HG03066 (cell line): ENCODE data around the gene C10orf105.

Source experiments
- ATAC-seq: cut with Tn5 transposase; IDR thresholded peaks from one replicate; pipeline ENCODE4 v1.9.1; 2021; ENCODE audit warnings: low read depth; ENCODE audit not compliant: unreplicated experiment

Gene C10orf105

GRCh38 chr10:71740069-71740653, 20.6 kb upstream of the C10orf105 start:
- no peak for ATAC-seq

- no peak for ATAC-seq
Observed at GRCh38 chr10:71739358-71739900, 19.9 kb upstream of the C10orf105 start.

GRCh38 chr10:71737834-71738197, 18.2 kb upstream of the C10orf105 start:
- ATAC-seq = no peak

- no peak for ATAC-seq
Observed at GRCh38 chr10:71737001-71737833, 17.6 kb upstream of the C10orf105 start.

- no peak for ATAC-seq
Observed at GRCh38 chr10:71736570-71736952, 17.0 kb upstream of the C10orf105 start.

- no peak for ATAC-seq
Observed at GRCh38 chr10:71735709-71736569, 16.4 kb upstream of the C10orf105 start.

- ATAC-seq = no peak
Observed at GRCh38 chr10:71734797-71735196, 15.2 kb upstream of the C10orf105 start.

- no peak for ATAC-seq
Observed at GRCh38 chr10:71731791-71732190, 12.2 kb upstream of the C10orf105 start.

GRCh38 chr10:71729161-71729636, 9.6 kb upstream of the C10orf105 start:
- ATAC-seq = no peak

GRCh38 chr10:71727738-71728737, 8.5 kb upstream of the C10orf105 start:
- peak; percentile 65 for ATAC-seq

GRCh38 chr10:71727105-71727737, 7.6 kb upstream of the C10orf105 start:
- ATAC-seq = peak; percentile 48

- ATAC-seq = no peak
Observed at GRCh38 chr10:71726580-71727104, 7.1 kb upstream of the C10orf105 start.

- no peak for ATAC-seq
Observed at GRCh38 chr10:71725998-71726579, 6.5 kb upstream of the C10orf105 start.

- no peak for ATAC-seq
Observed at GRCh38 chr10:71725249-71725648, 5.7 kb upstream of the C10orf105 start.

GRCh38 chr10:71724539-71724938, 5.0 kb upstream of the C10orf105 start:
- no peak for ATAC-seq

- ATAC-seq = no peak
Observed at GRCh38 chr10:71723311-71723710, 3.7 kb upstream of the C10orf105 start.

GRCh38 chr10:71722849-71723248, 3.3 kb upstream of the C10orf105 start:
- ATAC-seq = no peak

- ATAC-seq = no peak
Observed at GRCh38 chr10:71721313-71721712, 1.7 kb upstream of the C10orf105 start.

GRCh38 chr10:71720288-71720687, 710 bp upstream of the C10orf105 start:
- ATAC-seq = no peak
